Umbilical cord (tissue), 2 donors: ENCODE data around the gene POLE2. TPM values are rescaled to one million over a fixed set of nuclear protein-coding genes. Genes with fewer than 3 reads are reported as not detected.
"Not testable (repeated sequence)": the region's sequence is repeated elsewhere in the genome, so short reads cannot be mapped to it uniquely, and the experiment has no call there.

Experiments
- DNase-seq: peaks from one replicate; pipeline ENCODE4 v3.0.0-alpha.2; 2015; ENCODE audit warnings: low spot score
- total RNA-seq: library from RNA; depleted of rRNA; stranded (reverse); fragments of >200 nt; gene quantifications from one replicate; pipeline ENCODE4 v1.2.3, GENCODE V29; 2014; ENCODE audit warnings: low replicate concordance; ENCODE audit not compliant: insufficient read depth

The POLE2 gene
- total RNA-seq, 1 donor from 2014 or later, result 43.1 TPM

GRCh38 chr14:49619730-49620129 lies 68.3 kb downstream of the POLE2 start:
- DNase-seq, result no peak

- DNase-seq, result not testable (repeated sequence)
Measured at GRCh38 chr14:49619273-49619672, 68.7 kb downstream of the POLE2 start.

- no peak for DNase-seq
Measured at GRCh38 chr14:49617852-49618519, 70.0 kb downstream of the POLE2 start.

GRCh38 chr14:49615776-49616175 lies 72.2 kb downstream of the POLE2 start:
- no peak for DNase-seq

GRCh38 chr14:49614196-49614595 lies 73.8 kb downstream of the POLE2 start:
- no peak for DNase-seq

GRCh38 chr14:49612671-49613070 lies 75.3 kb downstream of the POLE2 start:
- no peak for DNase-seq

- no peak for DNase-seq
Measured at GRCh38 chr14:49612251-49612650, 75.8 kb downstream of the POLE2 start.

GRCh38 chr14:49607583-49607982 lies 80.4 kb downstream of the POLE2 start:
- no peak for DNase-seq

GRCh38 chr14:49598485-49599300 lies 89.3 kb downstream of the POLE2 start, which contains the start of gene LRR1:
TSS of gene LRR1 (plus strand) at chr14:49598940. CDS start at chr14:49599021, 81 bp downstream.
- DNase-seq, result peak; percentile 87

- no peak for DNase-seq
Measured at GRCh38 chr14:49598189-49598484, 89.9 kb downstream of the POLE2 start.

- DNase-seq, result peak; percentile 96
Measured at GRCh38 chr14:49594347-49595091, 93.5 kb downstream of the POLE2 start.

Other genes starting within 250 kb of the POLE2 start
- 4,421 TPM for gene RPS29, start 101.8 kb downstream of the POLE2 start, total RNA-seq
- gene LRR1, start 89.3 kb downstream of the POLE2 start, total RNA-seq, result 29.4 TPM
- gene RPL36AL, start 67.6 kb downstream of the POLE2 start, total RNA-seq, result 183 TPM
- gene MGAT2, start 67.4 kb downstream of the POLE2 start, total RNA-seq, result 37.6 TPM
- 13.7 TPM for gene DNAAF2, start 53.0 kb downstream of the POLE2 start, total RNA-seq
- 36.8 TPM for gene KLHDC1, start 4.9 kb upstream of the POLE2 start, total RNA-seq
- gene KLHDC2, start 79.9 kb upstream of the POLE2 start, total RNA-seq, result 53.2 TPM
- 102 TPM for gene NEMF, start 164.6 kb upstream of the POLE2 start, total RNA-seq
- 36.6 TPM for gene ARF6, start 204.9 kb upstream of the POLE2 start, total RNA-seq